WERI-Rb-1 (cell line): ENCODE measurements around the gene GGA2.

ENCODE experiments used
- DNase-seq: peaks from one replicate; pipeline ENCODE4 v3.0.0-alpha.2; 2020
- H3K27ac ChIP-seq: fragments of 250-450 bp; sonication (Bioruptor Pico); 2 replicates; pipeline ENCODE4 v1.5.1; 2020; ENCODE audit warnings: mild to moderate bottlenecking, moderate library complexity
- H3K27me3 ChIP-seq: fragments of 250-450 bp; sonication (Bioruptor Pico); 2 replicates; pipeline ENCODE4 v1.5.1; 2021; ENCODE audit warnings: mild to moderate bottlenecking, low read depth, moderate library complexity; ENCODE audit not compliant: insufficient read depth, severe bottlenecking
- H3K36me3 ChIP-seq: fragments of 250-450 bp; sonication (Bioruptor Pico); 2 replicates; pipeline ENCODE4 v1.5.1; 2020; ENCODE audit warnings: mild to moderate bottlenecking, moderate library complexity
- H3K4me3 ChIP-seq: 2 replicates; pipeline ENCODE4 v1.5.1; 2011; ENCODE audit warnings: low read depth, mild to moderate bottlenecking, control low read depth, low read length
- H3K9me3 ChIP-seq: fragments of 250-450 bp; sonication (Bioruptor Pico); 2 replicates; pipeline ENCODE4 v1.5.1; 2021; ENCODE audit warnings: mild to moderate bottlenecking, moderate library complexity; ENCODE audit not compliant: severe bottlenecking
- CTCF ChIP-seq: IDR thresholded peaks from 2 replicates; pipeline ENCODE4 v1.5.1; 2011; ENCODE audit warnings: low read depth, mild to moderate bottlenecking, control low read depth, inconsistent platforms, low read length

The GGA2 gene

GRCh38 chr16:23535901-23536300 is 25.6 kb upstream of the GGA2 start:
- H3K9me3 ChIP-seq = no peaks in the 10 kb centered on the region
- DNase-seq = no peak
- no peaks in the 10 kb centered on the region for H3K27me3 ChIP-seq
- peaks cover 49% of the 10 kb centered on the region for H3K36me3 ChIP-seq
- no peak overlapping the region for H3K27ac ChIP-seq
- H3K4me3 ChIP-seq = no peak overlapping the region
- TF ChIP-seq CTCF = no peak

GRCh38 chr16:23534868-23535860 is 24.9 kb upstream of the GGA2 start:
- no peak for TF ChIP-seq CTCF
- peaks cover 48% of the 10 kb centered on the region for H3K36me3 ChIP-seq

GRCh38 chr16:23532448-23532847 is 22.2 kb upstream of the GGA2 start:
- H3K27me3 ChIP-seq = no peaks in the 10 kb centered on the region
- no peak overlapping the region for H3K4me3 ChIP-seq
- no peak overlapping the region for H3K27ac ChIP-seq
- no peak for TF ChIP-seq CTCF
- H3K9me3 ChIP-seq = no peaks in the 10 kb centered on the region
- no peak for DNase-seq
- H3K36me3 ChIP-seq = peaks cover 48% of the 10 kb centered on the region

More at GRCh38 chr16:23534868-23535860, 24.9 kb upstream of the GGA2 start:
- Histone ChIP-seq H3K9me3 (no peaks in the 10 kb centered on the region), H3K27ac (no peak overlapping the region), H3K4me3 (no peak overlapping the region), H3K27me3 (no peaks in the 10 kb centered on the region)
- DNase-seq = no peak

- DNase-seq = no peak
- no peaks in the 10 kb centered on the region for H3K9me3 ChIP-seq
- no peak for TF ChIP-seq CTCF
- peaks cover 55% of the 10 kb centered on the region for H3K36me3 ChIP-seq
- no peak overlapping the region for H3K4me3 ChIP-seq
- H3K27ac ChIP-seq = no peak overlapping the region
- no peaks in the 10 kb centered on the region for H3K27me3 ChIP-seq
Observed at GRCh38 chr16:23530062-23530461, 19.8 kb upstream of the GGA2 start.

GRCh38 chr16:23528644-23529310 is 18.5 kb upstream of the GGA2 start:
- Histone ChIP-seq H3K27ac (no peak overlapping the region), H3K36me3 (peaks cover 51% of the 10 kb centered on the region)

More at GRCh38 chr16:23528644-23529310, 18.5 kb upstream of the GGA2 start:
- no peak for DNase-seq
- H3K27me3 ChIP-seq = no peaks in the 10 kb centered on the region
- no peak overlapping the region for H3K4me3 ChIP-seq
- H3K9me3 ChIP-seq = no peaks in the 10 kb centered on the region
- TF ChIP-seq CTCF = no peak
